GM21737 (cell line): ENCODE measurements around the gene ROBO1.

Experiments
- ATAC-seq: cut with Tn5 transposase; IDR thresholded peaks from one replicate; pipeline ENCODE4 v1.9.1; 2021; ENCODE audit warnings: mild to moderate bottlenecking, moderate library complexity; ENCODE audit not compliant: unreplicated experiment

The ROBO1 gene

DNA sequence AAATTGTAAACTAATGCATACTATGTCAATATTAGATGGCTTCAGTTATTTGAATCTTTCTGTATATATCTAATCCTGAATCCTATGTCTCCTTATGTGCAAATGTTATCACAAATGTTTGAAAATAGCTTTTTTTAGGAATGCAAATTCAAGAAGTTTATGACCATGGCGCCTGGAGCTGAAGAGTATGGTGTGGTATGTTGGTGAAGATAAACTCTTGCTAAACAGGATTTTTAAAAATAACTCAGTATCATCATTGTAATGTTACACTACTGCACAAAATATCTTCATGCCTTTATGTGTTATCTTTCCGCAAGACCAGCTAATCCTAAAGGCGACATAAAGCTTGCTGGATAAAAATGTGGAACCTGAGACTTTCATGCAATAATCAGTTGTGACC is 382.6 kb downstream of the ROBO1 start:
- no peak for ATAC-seq

DNA sequence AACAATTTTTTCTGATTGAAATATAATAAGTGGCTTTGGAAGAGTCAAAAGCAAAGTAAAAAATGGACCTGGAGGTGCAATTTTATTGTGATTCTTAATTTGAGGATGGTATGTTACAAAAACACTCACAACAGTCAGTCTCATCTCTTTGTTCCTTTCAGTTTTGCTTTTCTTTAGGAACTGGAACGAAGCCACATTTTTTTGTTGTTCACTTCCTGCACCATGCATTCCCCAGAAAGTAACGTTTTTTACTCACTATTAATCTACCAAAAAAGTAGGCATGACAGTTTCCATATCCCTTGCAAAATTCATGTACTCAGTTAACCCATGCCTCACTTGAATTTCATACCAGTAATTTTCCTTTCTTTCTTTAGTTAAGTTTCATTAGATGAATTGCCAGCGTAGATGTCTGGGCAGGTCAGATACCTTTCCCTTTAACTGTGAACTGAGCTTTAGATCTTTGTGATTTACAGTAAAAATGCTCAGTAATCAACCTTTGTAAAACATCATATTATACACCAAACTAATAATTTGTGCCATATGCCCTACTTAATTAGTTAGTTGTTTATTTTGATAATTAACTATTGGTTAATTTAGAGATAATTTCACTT is 384.3 kb downstream of the ROBO1 start:
- ATAC-seq, result no peak

DNA sequence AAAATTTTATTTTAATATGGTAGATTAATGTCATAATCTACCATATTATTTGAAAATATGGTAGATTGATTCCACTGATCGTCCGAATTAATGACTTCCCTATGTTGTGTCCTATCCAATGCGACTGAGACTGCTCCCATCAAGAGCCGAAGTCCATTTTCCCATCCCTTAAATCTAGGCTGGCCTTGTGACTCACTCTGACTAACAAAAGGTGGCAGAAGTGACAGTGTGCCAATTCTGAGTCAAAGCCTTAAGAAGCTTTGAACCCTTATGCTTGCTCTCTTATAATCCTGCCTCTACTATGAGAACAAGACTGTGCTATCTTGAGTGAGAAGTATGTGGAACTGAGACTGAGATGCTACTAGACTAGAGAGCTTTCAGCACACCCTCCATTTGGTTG is 387.2 kb downstream of the ROBO1 start:
- no peak for ATAC-seq

- ATAC-seq, result no peak
These were observed 389.7 kb downstream of the ROBO1 start for GRCh38 chr3:79378064-79378463.

- no peak for ATAC-seq
These were observed 398.5 kb downstream of the ROBO1 start for GRCh38 chr3:79369306-79369705.

DNA sequence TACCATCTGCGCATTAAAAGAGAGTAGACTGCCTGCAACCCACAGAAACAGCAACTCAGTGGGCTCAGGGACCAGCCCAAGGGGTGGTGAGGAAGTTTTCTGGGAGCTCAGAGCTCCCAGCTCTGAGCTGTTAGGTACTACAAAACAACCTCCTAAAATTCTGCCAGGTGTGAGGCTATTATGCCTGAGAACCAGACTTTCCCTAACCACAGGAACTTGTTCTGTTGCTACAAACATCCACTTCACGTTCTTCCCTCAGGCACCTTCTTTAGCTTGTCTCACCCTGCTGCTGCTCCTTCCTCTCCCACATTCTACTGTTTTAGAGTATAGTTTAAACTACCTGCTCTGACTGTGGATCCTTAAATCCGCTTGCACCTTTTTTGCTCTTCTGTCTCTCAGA is 399.4 kb downstream of the ROBO1 start:
- no peak for ATAC-seq

- no peak for ATAC-seq
These were observed 400.0 kb downstream of the ROBO1 start for GRCh38 chr3:79367803-79368202.

- ATAC-seq, result no peak
These were observed 400.7 kb downstream of the ROBO1 start for GRCh38 chr3:79367066-79367465.

- ATAC-seq, result no peak
These were observed 401.4 kb downstream of the ROBO1 start for GRCh38 chr3:79366414-79366813.

DNA sequence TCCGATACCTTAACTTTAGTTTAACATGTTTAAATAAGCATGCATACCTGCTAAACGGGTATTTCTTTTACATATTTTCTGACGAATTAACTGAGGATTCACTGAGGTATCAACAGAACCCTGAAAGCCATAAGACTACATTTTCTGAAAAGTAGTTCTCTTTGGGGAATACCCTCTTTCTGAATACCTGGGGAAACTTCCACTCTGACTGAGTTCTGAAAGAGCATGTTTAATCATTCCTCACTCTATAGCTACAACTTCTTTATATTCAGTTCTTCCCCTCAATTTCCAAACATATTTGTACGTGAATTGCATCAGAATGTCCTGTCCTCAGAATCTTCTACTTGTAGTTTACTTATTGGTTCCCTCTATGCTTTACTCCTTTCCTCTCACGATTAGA is 403.0 kb downstream of the ROBO1 start:
- no peak for ATAC-seq

- no peak for ATAC-seq
These were observed 405.1 kb downstream of the ROBO1 start for GRCh38 chr3:79362571-79363270.

- no peak for ATAC-seq
These were observed 405.9 kb downstream of the ROBO1 start for GRCh38 chr3:79361748-79362378.

GRCh38 chr3:79358327-79358726 is 409.5 kb downstream of the ROBO1 start:
- no peak for ATAC-seq

DNA sequence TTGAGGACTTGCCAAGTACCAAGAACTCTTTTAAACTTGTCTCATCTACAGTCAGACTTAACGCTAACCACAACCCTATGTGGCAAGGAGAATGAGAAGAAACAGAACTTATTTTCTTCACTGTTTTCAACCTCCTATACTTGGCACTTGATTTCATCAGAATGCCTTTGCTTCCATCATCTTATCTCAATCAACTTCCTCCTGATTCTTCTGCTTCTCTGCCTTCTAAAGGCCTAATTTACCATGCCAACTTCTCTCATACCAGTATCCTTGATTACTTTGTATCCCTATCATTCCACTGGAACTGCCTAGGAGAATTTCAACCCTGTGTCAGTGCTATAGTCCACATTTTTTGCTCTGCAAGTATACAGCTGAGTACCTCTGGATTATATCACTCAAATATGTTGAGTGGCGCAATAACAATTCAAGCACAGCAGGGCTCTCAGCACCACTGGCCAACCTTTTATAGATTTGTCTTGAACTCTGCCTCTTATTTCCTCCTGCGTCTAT is 413.6 kb downstream of the ROBO1 start:
- ATAC-seq, result no peak

GRCh38 chr3:79351699-79352098 is 416.1 kb downstream of the ROBO1 start:
- no peak for ATAC-seq

DNA sequence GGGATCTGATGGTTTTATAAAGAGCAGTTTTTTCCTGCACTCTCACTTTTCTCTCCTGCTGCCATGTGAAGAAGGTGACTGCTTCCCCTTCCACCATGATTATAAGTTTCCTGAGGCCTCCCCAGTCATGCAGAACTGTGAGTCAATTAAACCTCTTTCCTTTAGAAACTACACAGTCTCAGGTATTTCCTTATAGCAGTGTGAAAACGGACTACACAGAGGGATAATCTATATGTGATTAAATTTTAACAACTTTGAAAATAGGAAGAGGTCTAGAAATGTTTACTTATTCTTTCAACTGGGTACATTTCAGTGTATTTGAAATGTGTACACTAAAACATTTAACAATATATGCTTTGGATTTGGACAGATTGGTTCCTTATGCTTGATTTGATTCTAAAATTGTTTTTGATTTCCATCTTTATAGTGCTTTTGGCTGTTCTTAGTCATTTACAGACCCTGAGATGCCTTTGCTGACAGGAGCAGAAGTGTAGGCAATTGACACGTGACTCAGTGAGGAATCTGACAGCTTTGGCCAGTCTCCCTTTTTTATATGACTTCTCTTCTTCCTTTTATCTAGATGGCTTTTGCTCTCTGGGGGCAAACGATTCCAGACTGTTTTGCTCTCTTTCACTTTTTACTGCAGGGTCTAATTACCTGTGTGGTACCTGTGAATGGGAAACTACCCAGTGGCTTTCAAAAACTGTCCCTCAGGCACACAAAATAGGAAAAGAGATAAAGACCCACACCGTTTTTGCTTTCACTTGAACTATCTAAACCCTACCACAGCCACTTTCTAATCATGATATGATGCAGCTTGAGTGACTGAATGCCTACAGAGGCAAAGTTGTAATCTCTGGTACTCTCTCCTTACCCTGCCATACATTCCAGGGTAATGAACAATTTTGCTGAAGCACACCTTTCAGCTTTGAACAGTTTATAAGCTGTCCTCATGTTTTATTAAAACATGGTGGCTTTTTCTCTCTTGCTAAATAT is 422.6 kb downstream of the ROBO1 start:
- ATAC-seq, result no peak

- no peak for ATAC-seq
These were observed 425.8 kb downstream of the ROBO1 start for GRCh38 chr3:79341961-79342360.

DNA sequence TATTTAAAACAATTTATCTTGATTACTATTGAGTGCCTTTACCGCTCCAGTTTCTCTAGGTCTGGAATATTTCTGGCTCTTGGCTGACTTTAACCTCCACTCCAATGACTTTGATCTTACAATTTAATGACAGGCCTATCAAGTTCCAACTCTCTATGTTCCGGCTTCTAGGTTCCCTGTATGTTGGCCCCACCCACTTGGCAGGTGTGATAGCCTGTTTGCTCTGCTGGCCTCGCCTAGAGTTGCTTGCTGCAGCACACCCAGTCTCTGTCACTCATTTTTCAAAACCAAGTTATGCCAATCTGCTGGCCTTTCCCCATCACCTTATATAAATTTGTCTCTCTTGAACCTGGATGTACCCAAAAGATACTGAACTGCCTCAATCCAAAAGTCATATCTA is 428.0 kb downstream of the ROBO1 start:
- ATAC-seq, result no peak

GRCh38 chr3:79337798-79338197 is 430.0 kb downstream of the ROBO1 start:
- ATAC-seq, result no peak

GRCh38 chr3:79329154-79329553 is 438.6 kb downstream of the ROBO1 start:
- no peak for ATAC-seq

GRCh38 chr3:79326642-79327041 is 441.2 kb downstream of the ROBO1 start:
- ATAC-seq, result no peak
